Measurements from ENCODE around the gene FCAR. TPM values are rescaled to one million over a fixed set of nuclear protein-coding genes. Genes with fewer than 3 reads are reported as not detected.
"Not testable (repeated sequence)": the region's sequence is repeated elsewhere in the genome, so short reads cannot be mapped to it uniquely, and the experiment has no call there.

FCAR gene
- total RNA-seq, 1 donor from 2014 or later, result not detected

DNA sequence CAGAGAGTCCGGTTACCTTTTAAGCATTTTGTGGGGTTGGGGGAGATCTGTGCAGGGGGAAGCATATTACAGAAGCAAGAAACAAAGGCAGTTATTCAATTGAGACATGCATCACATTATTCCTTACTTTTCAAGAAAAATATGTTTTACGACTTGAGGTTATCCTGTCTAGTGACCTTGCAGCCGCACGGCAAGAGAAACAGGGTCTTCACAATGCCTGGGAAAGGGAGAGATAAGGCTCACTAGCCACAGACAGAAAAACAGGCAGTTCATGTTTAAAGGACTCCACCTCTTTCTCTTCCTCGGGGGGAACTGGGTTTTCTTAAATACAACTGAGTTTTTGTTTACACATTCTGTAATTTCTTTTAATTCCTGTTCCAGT lies 31.4 kb downstream of the FCAR start:
- H3K4me3 ChIP-seq (ENCODE audit: low read depth, low read length), result no peak overlapping the region
- TF ChIP-seq, protein P1, sequence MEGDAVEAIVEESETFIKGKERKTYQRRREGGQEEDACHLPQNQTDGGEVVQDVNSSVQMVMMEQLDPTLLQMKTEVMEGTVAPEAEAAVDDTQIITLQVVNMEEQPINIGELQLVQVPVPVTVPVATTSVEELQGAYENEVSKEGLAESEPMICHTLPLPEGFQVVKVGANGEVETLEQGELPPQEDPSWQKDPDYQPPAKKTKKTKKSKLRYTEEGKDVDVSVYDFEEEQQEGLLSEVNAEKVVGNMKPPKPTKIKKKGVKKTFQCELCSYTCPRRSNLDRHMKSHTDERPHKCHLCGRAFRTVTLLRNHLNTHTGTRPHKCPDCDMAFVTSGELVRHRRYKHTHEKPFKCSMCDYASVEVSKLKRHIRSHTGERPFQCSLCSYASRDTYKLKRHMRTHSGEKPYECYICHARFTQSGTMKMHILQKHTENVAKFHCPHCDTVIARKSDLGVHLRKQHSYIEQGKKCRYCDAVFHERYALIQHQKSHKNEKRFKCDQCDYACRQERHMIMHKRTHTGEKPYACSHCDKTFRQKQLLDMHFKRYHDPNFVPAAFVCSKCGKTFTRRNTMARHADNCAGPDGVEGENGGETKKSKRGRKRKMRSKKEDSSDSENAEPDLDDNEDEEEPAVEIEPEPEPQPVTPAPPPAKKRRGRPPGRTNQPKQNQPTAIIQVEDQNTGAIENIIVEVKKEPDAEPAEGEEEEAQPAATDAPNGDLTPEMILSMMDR (conservative IDR thresholded peaks at IDR 0.05; ENCODE audit: low read depth, low read length), result no peak
- DNase-seq (ENCODE audit: low read depth), result no peak

DNA sequence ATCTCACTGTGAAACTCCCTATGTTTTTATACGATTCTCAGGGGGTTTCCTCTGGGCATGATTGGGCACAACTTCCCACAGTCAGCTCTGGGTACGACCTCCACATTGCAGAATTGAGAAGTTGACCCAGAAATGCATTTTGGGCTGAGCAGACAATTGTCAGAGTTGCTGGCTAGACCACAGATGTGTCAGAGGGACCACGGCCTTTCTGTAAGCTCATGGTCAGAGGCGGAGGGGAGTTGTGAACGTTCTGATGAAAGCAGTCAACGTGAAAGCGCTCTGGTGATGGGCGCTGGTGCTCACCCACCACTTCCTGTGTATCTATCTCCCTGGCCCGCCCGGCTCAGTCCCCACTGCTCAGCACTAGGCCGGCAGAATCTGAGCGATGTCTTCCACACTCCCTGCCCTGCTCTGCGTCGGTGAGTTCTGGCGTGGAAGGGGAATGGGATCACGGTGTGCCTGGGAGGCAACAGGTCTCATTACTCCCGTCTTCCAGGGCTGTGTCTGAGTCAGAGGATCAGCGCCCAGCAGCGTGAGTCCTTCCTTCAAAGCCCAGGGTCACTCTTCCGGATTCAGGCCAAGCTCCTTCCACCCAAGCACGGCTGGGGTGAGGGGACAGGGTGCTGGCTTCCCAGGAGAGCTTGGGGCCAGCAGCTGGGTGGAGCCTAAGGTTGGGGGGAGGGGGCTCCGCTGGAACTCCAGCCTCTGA lies 31.9 kb downstream of the FCAR start, which contains the start of gene NCR1:
Gene NCR1, plus strand, starts transcription at position 346 of the 709 bp plus-strand sequence. Its CDS starts 40 bp downstream, at position 386.
- TF ChIP-seq, protein P1 (conservative IDR thresholded peaks at IDR 0.05; ENCODE audit: low read depth, low read length), result no peak
- H3K4me3 ChIP-seq (ENCODE audit: low read depth, low read length), result no peak within 1 kb of the TSS
- DNase-seq (ENCODE audit: low read depth), result no peak

DNA sequence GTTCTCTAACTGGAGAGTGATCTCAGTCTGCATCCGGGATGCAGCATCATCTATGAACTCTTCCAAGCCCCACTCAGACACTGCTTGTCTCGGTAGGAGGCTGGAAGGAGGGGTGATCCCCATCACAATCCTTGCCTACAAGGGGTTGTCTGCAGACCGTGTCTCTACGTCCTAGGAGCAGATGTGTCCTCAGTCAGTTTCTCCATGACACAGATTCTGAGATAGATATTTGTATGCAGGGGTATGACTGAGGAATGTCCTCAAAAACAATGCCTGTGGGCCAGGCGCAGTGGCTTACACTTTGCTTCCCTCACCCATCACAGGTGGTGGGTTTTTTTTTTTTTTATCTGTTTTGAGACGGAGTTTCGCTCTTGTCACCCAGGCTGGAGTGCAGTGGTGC lies 32.8 kb downstream of the FCAR start:
- H3K4me3 ChIP-seq (ENCODE audit: low read depth, low read length), result no peak overlapping the region
- TF ChIP-seq, protein P1 (conservative IDR thresholded peaks at IDR 0.05; ENCODE audit: low read depth, low read length), result no peak
- DNase-seq (ENCODE audit: low read depth), result no peak

DNA sequence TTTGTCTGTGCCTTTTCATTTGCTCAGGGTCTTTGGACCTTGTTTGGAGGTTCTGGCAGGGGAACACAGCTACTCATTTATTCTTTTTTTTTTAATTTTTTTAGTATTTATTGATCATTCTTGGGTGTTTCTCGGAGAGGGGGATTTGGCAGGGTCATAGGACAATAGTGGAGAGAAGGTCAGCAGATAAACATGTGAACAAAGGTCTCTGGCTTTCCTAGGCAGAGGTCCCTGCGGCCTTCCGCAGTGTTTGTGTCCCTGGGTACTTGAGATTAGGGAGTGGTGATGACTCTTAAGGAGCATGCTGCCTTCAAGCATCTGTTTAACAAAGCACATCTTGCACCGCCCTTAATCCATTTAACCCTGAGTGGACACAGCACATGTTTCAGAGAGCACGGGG lies 33.9 kb downstream of the FCAR start:
- not testable (repeated sequence) for DNase-seq (ENCODE audit: low read depth)

DNA sequence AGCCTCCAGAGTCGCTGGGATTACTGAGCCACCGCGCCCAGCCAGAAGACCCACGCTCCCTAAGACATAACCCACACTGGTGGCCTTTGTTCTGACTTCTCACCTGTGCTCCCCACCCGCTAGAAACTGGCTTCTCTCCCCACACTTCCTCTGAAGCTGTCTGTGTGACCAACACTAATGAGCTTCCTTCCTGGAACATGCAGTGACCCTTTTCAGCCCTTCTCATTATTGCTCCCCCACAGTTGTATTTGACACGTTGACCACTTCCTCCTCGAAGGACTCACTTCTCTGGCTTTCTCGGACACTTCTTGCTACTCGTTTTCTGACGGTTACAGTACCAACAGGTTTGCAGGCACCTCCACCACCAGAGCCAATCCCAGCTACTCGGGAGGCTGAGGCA lies 42.8 kb downstream of the FCAR start:
- no peak for DNase-seq (ENCODE audit: low read depth)
- TF ChIP-seq, protein P1 (conservative IDR thresholded peaks at IDR 0.05; ENCODE audit: low read depth, low read length), result no peak
- H3K4me3 ChIP-seq (ENCODE audit: low read depth, low read length), result no peak overlapping the region

More for the DNA sequence above, 33.9 kb downstream of the FCAR start:
- not testable (repeated sequence) for H3K4me3 ChIP-seq (ENCODE audit: low read depth, low read length)

DNA sequence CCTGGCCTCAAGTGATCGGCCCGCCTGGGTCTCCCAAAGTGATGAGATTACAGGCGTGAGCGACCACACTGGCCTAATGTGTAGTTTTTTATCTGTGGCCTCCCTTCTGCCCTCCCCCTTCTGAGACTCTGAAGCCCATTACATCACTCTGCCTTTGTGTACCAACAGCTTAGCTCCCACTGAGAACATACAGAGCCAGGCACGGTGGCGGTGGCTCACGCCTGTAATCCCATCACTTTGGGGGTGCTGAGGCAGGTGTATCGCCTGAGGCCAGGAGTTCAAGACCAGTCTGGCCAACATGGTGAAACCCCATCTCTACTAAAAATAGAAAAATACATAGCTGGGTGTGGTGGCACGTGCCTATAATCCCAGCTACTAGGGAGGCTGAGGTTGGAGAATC lies 44.5 kb downstream of the FCAR start:
- TF ChIP-seq, protein P1 (conservative IDR thresholded peaks at IDR 0.05; ENCODE audit: low read depth, low read length), result no peak
- H3K4me3 ChIP-seq (ENCODE audit: low read depth, low read length), result no peak overlapping the region

DNA sequence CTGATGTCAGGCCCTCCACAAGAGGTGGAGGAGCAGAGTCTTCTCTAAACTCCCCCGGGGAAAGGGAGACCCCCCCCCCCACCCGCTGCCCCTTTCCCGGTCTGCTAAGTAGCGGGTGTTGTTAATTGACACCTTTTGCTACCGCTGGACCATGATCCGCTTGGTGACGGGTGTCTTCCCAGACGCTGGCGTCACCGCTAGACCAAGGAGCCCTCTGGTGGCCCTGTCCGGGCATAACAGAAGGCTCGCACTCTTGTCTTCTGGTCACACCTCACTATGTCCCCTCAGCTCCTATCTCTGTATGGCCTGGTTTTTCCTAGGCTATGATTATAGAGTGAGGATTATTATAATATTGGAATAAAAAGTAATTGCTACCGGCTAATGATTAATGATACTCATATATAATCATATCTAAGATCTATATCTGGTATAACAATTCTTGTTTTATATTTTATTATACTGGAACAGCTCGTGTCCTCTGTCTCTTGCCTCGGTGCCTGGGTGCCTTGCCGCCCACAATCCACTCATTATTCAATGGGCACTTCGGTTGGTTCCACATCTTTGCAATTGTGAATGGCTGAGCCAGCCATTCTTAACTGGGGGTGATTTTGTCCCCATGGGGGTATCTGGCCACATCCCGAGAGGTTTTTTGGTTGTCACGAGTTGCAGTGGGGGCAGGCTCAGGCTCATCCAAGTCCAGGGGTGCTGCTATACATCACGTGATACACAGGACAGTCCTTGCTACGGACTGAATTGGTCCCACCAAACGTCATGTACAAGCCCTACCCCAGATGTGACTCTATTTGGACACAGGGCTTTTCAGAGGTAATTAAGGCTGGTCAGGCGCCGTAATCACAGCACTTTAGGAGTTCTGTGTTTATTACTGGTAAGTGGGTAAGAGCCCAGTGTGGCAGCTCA lies 45.9 kb downstream of the FCAR start:
- not testable (repeated sequence) for H3K4me3 ChIP-seq (ENCODE audit: low read depth, low read length); DNase-seq (ENCODE audit: low read depth)

More for the DNA sequence above, 44.5 kb downstream of the FCAR start:
- no peak for DNase-seq (ENCODE audit: low read depth)

Data from epithelial cell of proximal tubule (primary cell).